Activated CD4-positive, CD25-positive, alpha-beta regulatory T cell (primary cell): Measurements from ENCODE around the gene PHLPP2.
A peak's percentile ranks its signal among the peaks of the same experiment; 100 is the strongest.
"Not testable (repeated sequence)": the region's sequence is repeated elsewhere in the genome, so short reads cannot be mapped to it uniquely, and the experiment has no call there.

ENCODE experiments used
- DNase-seq, 4 experiments: peaks; one replicate each; lab custom pipeline; 2025; lab: John Stamatoyannopoulos, UW

Gene PHLPP2

GRCh38 chr16:71622088-71622487 lies 102.4 kb downstream of the PHLPP2 start:
- DNase-seq = no peak

- DNase-seq = no peak
Measured at GRCh38 chr16:71618429-71618828, 106.1 kb downstream of the PHLPP2 start.

GRCh38 chr16:71614956-71615355 lies 109.5 kb downstream of the PHLPP2 start:
- DNase-seq = not testable (repeated sequence)

- DNase-seq = peak; percentile 45 to 69 (median 57)
Measured at GRCh38 chr16:71610936-71611871, 113.3 kb downstream of the PHLPP2 start.

- no peak for DNase-seq
Measured at GRCh38 chr16:71610447-71610846, 114.1 kb downstream of the PHLPP2 start.

- no peak for DNase-seq
Measured at GRCh38 chr16:71609066-71609465, 115.4 kb downstream of the PHLPP2 start.

GRCh38 chr16:71600822-71601221 lies 123.7 kb downstream of the PHLPP2 start:
- DNase-seq = no peak

GRCh38 chr16:71598426-71598825 lies 126.1 kb downstream of the PHLPP2 start:
- not testable (repeated sequence) for DNase-seq

GRCh38 chr16:71595340-71595826 lies 129.1 kb downstream of the PHLPP2 start:
- DNase-seq = not testable (repeated sequence)
